IPS-18a (cell line): ENCODE data around the gene GATA1.

Experiments
- H3K27ac ChIP-seq: one replicate; pipeline ENCODE4 v1.5.1; 2013; ENCODE audit warnings: low read length
- H3K27me3 ChIP-seq: one replicate; pipeline ENCODE4 v1.6.1; 2013; ENCODE audit warnings: mild to moderate bottlenecking, low read length; ENCODE audit not compliant: control insufficient read depth, insufficient read depth
- H3K36me3 ChIP-seq: one replicate; pipeline ENCODE4 v1.6.1; 2013; ENCODE audit warnings: low read depth, low read length; ENCODE audit not compliant: control insufficient read depth
- H3K4me1 ChIP-seq: one replicate; pipeline ENCODE4 v1.6.1; 2013; ENCODE audit warnings: low read depth, low read length; ENCODE audit not compliant: control insufficient read depth
- H3K4me3 ChIP-seq: one replicate; pipeline ENCODE4 v1.5.1; 2013; ENCODE audit warnings: low read length
- H3K9ac ChIP-seq: one replicate; pipeline ENCODE4 v1.6.1; 2013; ENCODE audit warnings: mild to moderate bottlenecking, low read length, moderate library complexity
- H3K9me3 ChIP-seq: one replicate; pipeline ENCODE4 v1.6.1; 2013; ENCODE audit warnings: low read depth, low read length; ENCODE audit not compliant: control insufficient read depth

GATA1 gene

DNA sequence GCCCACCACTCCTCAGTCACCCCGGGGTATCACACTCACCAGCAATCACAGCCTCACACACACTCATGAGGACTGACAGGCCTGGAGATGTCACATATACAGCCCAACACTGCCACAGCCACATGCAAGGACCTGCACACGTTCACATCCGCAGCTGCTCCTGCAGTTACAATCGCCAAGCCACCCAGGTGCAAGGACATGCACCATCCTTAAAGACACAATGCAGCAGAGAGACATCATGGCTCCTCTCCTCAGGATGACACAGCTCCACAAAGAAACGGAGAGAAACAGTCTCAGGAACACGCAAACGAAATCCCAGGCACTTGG is 48.0 kb downstream of the GATA1 start:
- Histone ChIP-seq H3K4me1 (no peaks in the 10 kb centered on the region), H3K36me3 (no peaks in the 10 kb centered on the region), H3K9ac (no peak overlapping the region), H3K9me3 (no peaks in the 10 kb centered on the region), H3K4me3 (peak overlapping the region; percentile 52), H3K27me3 (peaks cover 70% of the 10 kb centered on the region), H3K27ac (no peak overlapping the region)

DNA sequence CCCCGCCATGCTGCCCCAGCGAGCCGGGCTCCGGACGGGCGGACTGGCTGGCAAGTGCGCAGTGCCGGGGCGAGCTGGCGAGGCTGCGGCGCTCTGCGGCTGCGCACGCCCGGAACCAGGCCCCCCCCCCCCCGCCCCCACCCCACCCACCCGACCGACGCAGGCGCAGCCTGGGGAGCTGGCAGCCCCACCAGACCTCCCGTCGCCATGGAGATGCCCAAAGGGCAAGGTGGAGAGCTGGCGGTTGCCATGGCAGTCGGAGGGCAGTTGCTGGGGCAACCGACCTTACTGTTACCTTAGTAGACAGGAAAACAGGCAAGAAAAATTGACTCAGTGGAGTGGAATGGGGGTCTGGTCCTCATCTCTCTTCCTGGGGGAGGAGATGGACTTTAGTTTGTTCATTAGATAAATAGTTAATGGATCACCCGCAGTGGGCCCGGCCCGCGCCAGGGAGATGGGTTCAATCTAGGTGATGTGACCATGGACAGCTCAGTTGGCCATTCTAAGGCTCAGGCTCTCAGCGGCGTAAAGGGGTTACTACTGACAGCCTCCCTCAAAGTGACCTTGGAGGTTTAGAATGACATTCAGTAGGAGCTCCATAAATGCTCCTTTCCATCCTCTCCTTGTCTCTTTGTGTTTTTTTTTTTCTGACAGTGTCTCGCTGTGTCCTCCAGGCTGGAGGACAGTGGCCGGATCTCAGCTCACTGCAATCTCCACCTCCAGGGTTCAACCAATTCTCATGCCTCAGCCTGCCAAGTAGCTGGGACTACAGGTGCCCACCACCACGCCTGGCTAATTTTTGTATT is 49.3 kb downstream of the GATA1 start, which contains the start of gene PCSK1N:
Gene PCSK1N, minus strand, starts transcription at position 87 of the 806 bp plus-strand sequence. Its CDS starts 78 bp downstream, at position 9.
- H3K27ac ChIP-seq = no peak within 1 kb of the TSS
- H3K36me3 ChIP-seq = no peaks in the 10 kb centered on the region
- H3K4me1 ChIP-seq = no peaks in the 10 kb centered on the region
- H3K9me3 ChIP-seq = no peaks in the 10 kb centered on the region
- peak within 1 kb of the TSS; percentile 52 for H3K4me3 ChIP-seq
- H3K27me3 ChIP-seq = peaks cover 57% of the 10 kb centered on the region
- H3K9ac ChIP-seq = no peak within 1 kb of the TSS

DNA sequence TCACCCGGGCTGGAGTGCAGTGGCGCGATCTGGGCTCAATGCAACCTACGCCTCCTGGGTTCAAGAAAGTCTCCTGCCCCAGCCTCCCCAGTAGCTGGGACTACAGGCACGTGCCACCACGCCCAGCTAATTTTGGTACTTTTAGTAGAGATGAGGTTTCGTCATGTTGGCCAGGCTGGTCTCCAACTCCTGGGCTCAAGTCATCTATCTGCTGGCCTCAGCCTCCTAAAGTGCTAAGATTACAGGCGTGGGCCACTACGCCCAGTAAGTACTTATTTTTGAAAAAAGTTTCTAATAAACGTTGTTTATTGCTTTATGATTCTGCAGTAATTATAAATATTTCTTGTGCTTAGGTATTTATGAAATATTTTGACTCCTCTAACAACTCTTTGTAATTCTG is 53.3 kb downstream of the GATA1 start:
- H3K4me1 ChIP-seq = no peaks in the 10 kb centered on the region
- H3K27me3 ChIP-seq = peaks cover 17% of the 10 kb centered on the region
- H3K36me3 ChIP-seq = no peaks in the 10 kb centered on the region
- H3K9me3 ChIP-seq = no peaks in the 10 kb centered on the region
- no peak overlapping the region for H3K9ac ChIP-seq
- H3K4me3 ChIP-seq = no peak overlapping the region
- H3K27ac ChIP-seq = no peak overlapping the region
